Measurements from ENCODE around the gene PLCB3.
A peak's percentile ranks its signal among the peaks of the same experiment; 100 is the strongest.
"Not testable (repeated sequence)": the region's sequence is repeated elsewhere in the genome, so short reads cannot be mapped to it uniquely, and the experiment has no call there.

PLCB3 gene

GRCh38 chr11:64303109-64304031 is 52.0 kb downstream of the PLCB3 start:
- H3K9me3 Mint-ChIP-seq = no peaks in the 10 kb centered on the region
- CTCF ChIA-PET = interaction anchor here (0.9 to 6.2 kb wide), 18 partner anchors 10 to 303 kb away, joined by 3 to 131 read pairs (median 15); partner anchors contain the start of genes CCDC88B, FERMT3, KCNK4 and PRDX5
- H3K4me3 Mint-ChIP-seq = peak overlapping the region; percentile 78
- no peak for DNase-seq
- peaks cover 10% of the 10 kb centered on the region for H3K36me3 Mint-ChIP-seq
- peaks cover 41% of the 10 kb centered on the region for H3K27me3 Mint-ChIP-seq
- H3K4me1 Mint-ChIP-seq = peaks cover 48% of the 10 kb centered on the region
- peak overlapping the region; percentile 98 for H3K27ac Mint-ChIP-seq

- H3K9me3 Mint-ChIP-seq = no peaks in the 10 kb centered on the region
- peak overlapping the region; percentile 98 for H3K27ac Mint-ChIP-seq
- H3K4me1 Mint-ChIP-seq = peaks cover 48% of the 10 kb centered on the region
These were observed 52.6 kb downstream of the PLCB3 start for GRCh38 chr11:64304032-64304315.

GRCh38 chr11:64304316-64305072 is 53.2 kb downstream of the PLCB3 start:
- Mint-ChIP-seq H3K36me3 (peaks cover 10% of the 10 kb centered on the region), H3K27me3 (peaks cover 30% of the 10 kb centered on the region), H3K4me1 (peaks cover 50% of the 10 kb centered on the region), H3K27ac (peak overlapping the region; percentile 98), H3K4me3 (peak overlapping the region; percentile 78), H3K9me3 (no peaks in the 10 kb centered on the region)
- CTCF ChIA-PET = interaction anchor here (0.8 to 6.2 kb wide), 25 partner anchors 12 to 467 kb away, joined by 3 to 131 read pairs (median 4); partner anchors contain the start of genes CCDC88B, DNAJC4, FERMT3 and FKBP2
- peak; percentile 97 for DNase-seq

More at GRCh38 chr11:64304032-64304315, 52.6 kb downstream of the PLCB3 start:
- CTCF ChIA-PET = interaction anchor here (0.8 to 6.2 kb wide), 21 partner anchors 11 to 303 kb away, joined by 3 to 131 read pairs (median 6); partner anchors contain the start of genes CCDC88B, DNAJC4, FERMT3 and KCNK4
- Mint-ChIP-seq H3K4me3 (peak overlapping the region; percentile 78), H3K27me3 (peaks cover 35% of the 10 kb centered on the region), H3K36me3 (peaks cover 10% of the 10 kb centered on the region)
- no peak for DNase-seq

GRCh38 chr11:64305075-64305690 is 53.9 kb downstream of the PLCB3 start, which contains the start of gene ESRRA:
TSS of gene ESRRA (plus strand) at chr11:64305524. CDS start at chr11:64307180, 1,656 bp downstream.
- Mint-ChIP-seq H3K4me1 (peaks cover 46% of the 10 kb centered on the region), H3K27me3 (peaks cover 23% of the 10 kb centered on the region), H3K36me3 (peaks cover 10% of the 10 kb centered on the region), H3K4me3 (peak within 1 kb of the TSS; percentile 89), H3K9me3 (no peaks in the 10 kb centered on the region), H3K27ac (peak within 1 kb of the TSS; percentile 98)
- CTCF ChIA-PET = interaction anchor here (0.9 to 6.2 kb wide), 19 partner anchors 12 to 468 kb away, joined by 3 to 131 read pairs (median 14); partner anchors contain the start of genes DNAJC4, FERMT3, FKBP2 and KCNK4
- peak; percentile 100 for DNase-seq

- Mint-ChIP-seq H3K4me3 (peak overlapping the region; percentile 89), H3K27ac (peak overlapping the region; percentile 95), H3K36me3 (peaks cover 12% of the 10 kb centered on the region), H3K4me1 (peaks cover 41% of the 10 kb centered on the region), H3K27me3 (peaks cover 15% of the 10 kb centered on the region), H3K9me3 (no peaks in the 10 kb centered on the region)
- CTCF ChIA-PET = interaction anchor here (0.9 to 6.2 kb wide), 5 partner anchors 12 to 101 kb away, joined by 3 to 131 read pairs (median 22); partner anchors contain the start of genes FERMT3 and TRMT112
- DNase-seq = peak; percentile 85
These were observed 54.6 kb downstream of the PLCB3 start for GRCh38 chr11:64305691-64306562.

- CTCF ChIA-PET = interaction anchor here (0.9 kb wide), 1 partner anchor 11 kb away, joined by 3 read pairs; the partner anchor contains the start of gene TRMT112
- Mint-ChIP-seq H3K4me1 (peaks cover 41% of the 10 kb centered on the region), H3K27me3 (peaks cover 9% of the 10 kb centered on the region), H3K4me3 (peak overlapping the region; percentile 89), H3K9me3 (no peaks in the 10 kb centered on the region), H3K36me3 (peaks cover 14% of the 10 kb centered on the region), H3K27ac (peak overlapping the region; percentile 95)
- DNase-seq = no peak
These were observed 55.2 kb downstream of the PLCB3 start for GRCh38 chr11:64306563-64306875.

- H3K27ac Mint-ChIP-seq = peak overlapping the region; percentile 95
These were observed 55.7 kb downstream of the PLCB3 start for GRCh38 chr11:64306876-64307622.

GRCh38 chr11:64307795-64308194 is 56.5 kb downstream of the PLCB3 start:
- DNase-seq, H3K9me3 Mint-ChIP-seq, H3K27me3 Mint-ChIP-seq: not testable (repeated sequence)
- H3K36me3 Mint-ChIP-seq = peaks cover 14% of the 10 kb centered on the region
- H3K4me1 Mint-ChIP-seq = peaks cover 40% of the 10 kb centered on the region
- CTCF ChIA-PET = interaction anchor here (0.8 to 1.3 kb wide), 2 partner anchors 10 to 47 kb away, joined by 4 to 5 read pairs; partner anchors contain the start of genes PRDX5 and TRMT112
- H3K27ac Mint-ChIP-seq = peak overlapping the region; percentile 76
- peak overlapping the region; percentile 45 for H3K4me3 Mint-ChIP-seq

More at GRCh38 chr11:64306876-64307622, 55.7 kb downstream of the PLCB3 start:
- H3K9me3 Mint-ChIP-seq = no peaks in the 10 kb centered on the region
- no peak for DNase-seq
- peak overlapping the region; percentile 89 for H3K4me3 Mint-ChIP-seq
- H3K27me3 Mint-ChIP-seq = peaks cover 4% of the 10 kb centered on the region
- CTCF ChIA-PET = interaction anchor here (0.8 to 1.3 kb wide), 3 partner anchors 10 to 48 kb away, joined by 3 to 5 read pairs (median 4); partner anchors contain the start of genes PRDX5 and TRMT112
- H3K4me1 Mint-ChIP-seq = peaks cover 37% of the 10 kb centered on the region
- H3K36me3 Mint-ChIP-seq = peaks cover 14% of the 10 kb centered on the region

GRCh38 chr11:64312947-64313346 is 61.6 kb downstream of the PLCB3 start:
- CTCF ChIA-PET = no interaction called here
- no peaks in the 10 kb centered on the region for H3K9me3 Mint-ChIP-seq
- H3K4me1 Mint-ChIP-seq = peaks cover 43% of the 10 kb centered on the region
- peaks cover 28% of the 10 kb centered on the region for H3K36me3 Mint-ChIP-seq
- H3K27ac Mint-ChIP-seq = peak overlapping the region; percentile 67
- no peaks in the 10 kb centered on the region for H3K27me3 Mint-ChIP-seq
- H3K4me3 Mint-ChIP-seq = no peak overlapping the region
- DNase-seq = no peak

- H3K27ac Mint-ChIP-seq = peak overlapping the region; percentile 67
- CTCF ChIA-PET = interaction anchor here (1.3 kb wide), 1 partner anchor 18 kb away, joined by 4 read pairs; no protein-coding TSS in a partner anchor
- H3K27me3 Mint-ChIP-seq = no peaks in the 10 kb centered on the region
- peaks cover 48% of the 10 kb centered on the region for H3K4me1 Mint-ChIP-seq
- H3K9me3 Mint-ChIP-seq = no peaks in the 10 kb centered on the region
- H3K36me3 Mint-ChIP-seq = peaks cover 31% of the 10 kb centered on the region
- H3K4me3 Mint-ChIP-seq = no peak overlapping the region
- DNase-seq = no peak
These were observed 62.3 kb downstream of the PLCB3 start for GRCh38 chr11:64313491-64314145.

- H3K27ac Mint-ChIP-seq = peak overlapping the region; percentile 8
These were observed 62.9 kb downstream of the PLCB3 start for GRCh38 chr11:64314146-64314804.

More at GRCh38 chr11:64314146-64314804, 62.9 kb downstream of the PLCB3 start:
- no peak for DNase-seq
- no peak overlapping the region for H3K4me3 Mint-ChIP-seq
- CTCF ChIA-PET = interaction anchor here (1.3 kb wide), 1 partner anchor 18 kb away, joined by 4 read pairs; no protein-coding TSS in a partner anchor
- H3K9me3 Mint-ChIP-seq = no peaks in the 10 kb centered on the region
- peaks cover 31% of the 10 kb centered on the region for H3K36me3 Mint-ChIP-seq
- H3K4me1 Mint-ChIP-seq = peaks cover 54% of the 10 kb centered on the region
- no peaks in the 10 kb centered on the region for H3K27me3 Mint-ChIP-seq

Data from activated naive CD4-positive, alpha-beta T cell treated with anti-CD3 and anti-CD28 coated beads, Interleukin-2, amount 10 ng/mL, durations not matched to agents 7 days and 5 days (primary cell).